ENCODE data around the gene ADAMTS19.

ADAMTS19 gene

GRCh38 chr5:129689045-129689444 is 228.9 kb downstream of the ADAMTS19 start:
- TF ChIP-seq TCF12 (IDR thresholded peaks at IDR 0.05; ENCODE audit: low read depth) (no peak), CEBPB (IDR thresholded peaks at IDR 0.05) (no peak), USF1 (IDR thresholded peaks at IDR 0.05) (no peak), REST (IDR thresholded peaks at IDR 0.05; ENCODE audit: low read depth) (no peak), RAD21 (IDR thresholded peaks at IDR 0.05; ENCODE audit: low read depth) (no peak), EP300 (IDR thresholded peaks at IDR 0.05; ENCODE audit: borderline replicate concordance) (no peak), TEAD4 (IDR thresholded peaks at IDR 0.05) (no peak), FOXM1 (IDR thresholded peaks at IDR 0.05; ENCODE audit: borderline replicate concordance, low read depth) (no peak), NFIC (IDR thresholded peaks at IDR 0.05) (no peak)

GRCh38 chr5:129691220-129691619 is 231.1 kb downstream of the ADAMTS19 start:
- TF ChIP-seq RAD21 (IDR thresholded peaks at IDR 0.05; ENCODE audit: low read depth) (no peak), CEBPB (IDR thresholded peaks at IDR 0.05) (no peak), USF1 (IDR thresholded peaks at IDR 0.05) (no peak), EP300 (IDR thresholded peaks at IDR 0.05; ENCODE audit: borderline replicate concordance) (no peak), EGR1 (IDR thresholded peaks at IDR 0.05) (no peak), TAF1 (IDR thresholded peaks at IDR 0.05; ENCODE audit: low read depth) (no peak), ZBTB7A (IDR thresholded peaks at IDR 0.05; ENCODE audit: low read depth) (no peak), CREB1 (IDR thresholded peaks at IDR 0.05; ENCODE audit: low read depth) (no peak), FOXM1 (IDR thresholded peaks at IDR 0.05; ENCODE audit: borderline replicate concordance, low read depth) (no peak), NFIC (IDR thresholded peaks at IDR 0.05) (no peak), TCF12 (IDR thresholded peaks at IDR 0.05; ENCODE audit: low read depth) (no peak), REST (IDR thresholded peaks at IDR 0.05; ENCODE audit: low read depth) (no peak), TEAD4 (IDR thresholded peaks at IDR 0.05) (no peak), YY1 (IDR thresholded peaks at IDR 0.05; ENCODE audit: low read depth) (no peak)
- TF ChIP-seq, protein P1, sequence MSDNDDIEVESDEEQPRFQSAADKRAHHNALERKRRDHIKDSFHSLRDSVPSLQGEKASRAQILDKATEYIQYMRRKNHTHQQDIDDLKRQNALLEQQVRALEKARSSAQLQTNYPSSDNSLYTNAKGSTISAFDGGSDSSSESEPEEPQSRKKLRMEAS (IDR thresholded peaks at IDR 0.05): no peak

GRCh38 chr5:129696636-129697035 is 236.5 kb downstream of the ADAMTS19 start:
- TF ChIP-seq CEBPB (IDR thresholded peaks at IDR 0.05) (no peak), YY1 (IDR thresholded peaks at IDR 0.05; ENCODE audit: low read depth) (no peak), CREB1 (IDR thresholded peaks at IDR 0.05; ENCODE audit: low read depth) (no peak), NFIC (IDR thresholded peaks at IDR 0.05) (no peak), TAF1 (IDR thresholded peaks at IDR 0.05; ENCODE audit: low read depth) (no peak), RAD21 (IDR thresholded peaks at IDR 0.05; ENCODE audit: low read depth) (no peak), ZBTB7A (IDR thresholded peaks at IDR 0.05; ENCODE audit: low read depth) (no peak), REST (IDR thresholded peaks at IDR 0.05; ENCODE audit: low read depth) (no peak), USF1 (IDR thresholded peaks at IDR 0.05) (no peak), EP300 (IDR thresholded peaks at IDR 0.05; ENCODE audit: borderline replicate concordance) (no peak), TEAD4 (IDR thresholded peaks at IDR 0.05) (no peak), FOXM1 (IDR thresholded peaks at IDR 0.05; ENCODE audit: borderline replicate concordance, low read depth) (no peak), EGR1 (IDR thresholded peaks at IDR 0.05) (no peak), TCF12 (IDR thresholded peaks at IDR 0.05; ENCODE audit: low read depth) (no peak)
- TF ChIP-seq, protein P1 (IDR thresholded peaks at IDR 0.05): no peak

DNA sequence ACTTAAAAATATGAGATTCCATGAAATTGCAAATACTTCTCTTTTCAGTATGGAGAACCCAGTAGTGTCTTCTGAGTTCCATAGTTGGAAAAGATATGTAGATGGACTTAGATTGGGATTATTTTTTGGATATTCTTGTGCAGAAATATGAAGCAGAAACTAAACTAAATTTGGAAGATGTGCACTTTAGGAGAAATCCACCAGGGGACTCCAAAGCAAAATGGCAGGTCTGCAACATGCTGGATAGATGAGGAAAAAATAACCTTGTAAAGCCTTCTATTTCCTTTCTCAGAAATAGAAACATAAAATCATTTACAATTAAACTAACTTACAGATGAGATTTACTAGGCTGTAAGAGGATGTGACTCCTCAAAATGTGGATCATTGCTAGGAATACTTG is 238.6 kb downstream of the ADAMTS19 start:
- TF ChIP-seq EGR1 (IDR thresholded peaks at IDR 0.05): no peak
- no peak for TF ChIP-seq CEBPB (IDR thresholded peaks at IDR 0.05)
- no peak for TF ChIP-seq TEAD4 (IDR thresholded peaks at IDR 0.05)
- no peak for TF ChIP-seq ZBTB7A (IDR thresholded peaks at IDR 0.05; ENCODE audit: low read depth)
- TF ChIP-seq USF1 (IDR thresholded peaks at IDR 0.05): no peak
- TF ChIP-seq, protein P1 (IDR thresholded peaks at IDR 0.05): no peak
- TF ChIP-seq NFIC (IDR thresholded peaks at IDR 0.05): no peak
- no peak for TF ChIP-seq EP300 (IDR thresholded peaks at IDR 0.05; ENCODE audit: borderline replicate concordance)
- no peak for TF ChIP-seq YY1 (IDR thresholded peaks at IDR 0.05; ENCODE audit: low read depth)
- TF ChIP-seq TCF12 (IDR thresholded peaks at IDR 0.05; ENCODE audit: low read depth): no peak
